ENCODE results near the gene SHC1.

Gene SHC1

DNA sequence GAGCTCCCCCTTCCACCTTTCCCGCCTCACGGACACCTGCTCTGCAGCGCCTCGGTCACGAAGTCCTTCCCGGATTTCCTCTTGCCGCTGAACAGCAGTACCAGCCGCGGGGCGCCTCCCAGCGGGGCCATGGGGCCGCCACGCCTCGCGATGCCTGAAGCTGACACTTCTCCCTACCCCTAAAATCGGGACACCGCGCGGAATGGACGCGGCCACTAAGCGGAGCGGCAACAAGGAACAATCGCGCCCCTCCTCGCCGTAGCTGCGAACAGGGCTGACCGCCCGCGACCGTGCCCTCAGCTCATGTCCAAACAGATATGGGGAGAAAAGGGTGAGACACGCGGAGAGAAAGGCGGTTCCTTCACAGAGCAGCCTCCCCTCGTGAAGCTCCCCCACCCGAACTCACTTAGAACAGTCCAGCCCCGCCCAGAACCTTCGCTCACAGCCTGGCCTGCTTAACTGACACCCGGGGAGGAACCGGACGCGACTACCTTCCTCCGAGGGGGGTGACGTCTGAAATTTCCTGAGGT lies 33.9 kb downstream of the SHC1 start, which contains the start of gene PMVK (continued):
- TF ChIP-seq GFI1B (tag by site-specific recombination; IDR thresholded peaks at IDR 0.05) (peak; percentile 52; the same call in 1 of the 2 replicates), ZNF324 (tag by site-specific recombination; IDR thresholded peaks at IDR 0.05) (peak; percentile 80), ZNF280C (tag by site-specific recombination; IDR thresholded peaks at IDR 0.05) (no peak), OVOL3 (tag by site-specific recombination; IDR thresholded peaks at IDR 0.05) (0 out of 2 replicates have a peak, but pooled peaks have one; percentile 15), MEIS1 (CRISPR knock-in tag; IDR thresholded peaks at IDR 0.05; ENCODE audit: borderline replicate concordance) (no peak), ZNF561 (tag by site-specific recombination; IDR thresholded peaks at IDR 0.05; ENCODE audit: borderline replicate concordance) (peak; percentile 78), KLF10 (tag by site-specific recombination; IDR thresholded peaks at IDR 0.05) (no peak), SCRT2 (tag by site-specific recombination; IDR thresholded peaks at IDR 0.05) (peak; percentile 84), ZNF548 (tag by site-specific recombination; IDR thresholded peaks at IDR 0.05) (no peak), ZSCAN16 (tag by site-specific recombination; IDR thresholded peaks at IDR 0.05) (0 out of 2 replicates have a peak, but pooled peaks have one; percentile 46), ZBTB26 (tag by site-specific recombination; optimal IDR thresholded peaks at IDR 0.05) (peak; percentile 72), TRIM28 (IDR thresholded peaks at IDR 0.05; ENCODE audit: borderline replicate concordance, low read length) (peak; percentile 11; the same call in 1 of the 2 replicates), KLF16 (tag by site-specific recombination; IDR thresholded peaks at IDR 0.05) (peak; percentile 73; the same call in 1 of the 2 replicates), ZXDB (tag by site-specific recombination; IDR thresholded peaks at IDR 0.05) (peak; percentile 94), EGR2 (tag by site-specific recombination; IDR thresholded peaks at IDR 0.05; ENCODE audit: low read depth) (no peak), ZNF426 (tag by site-specific recombination; IDR thresholded peaks at IDR 0.05) (no peak), KLF1 (tag by site-specific recombination; IDR thresholded peaks at IDR 0.05) (peak; percentile 56), ZNF473 (tag by site-specific recombination; IDR thresholded peaks at IDR 0.05) (no peak), REPIN1 (tag by site-specific recombination; IDR thresholded peaks at IDR 0.05; ENCODE audit: low read depth) (peak; percentile 18; the same call in 1 of the 2 replicates), ZNF214 (tag by site-specific recombination; IDR thresholded peaks at IDR 0.05; ENCODE audit: borderline replicate concordance) (no peak), ZBTB7A (tag by site-specific recombination; IDR thresholded peaks at IDR 0.05; ENCODE audit: low read depth) (peak; percentile 16; the same call in 1 of the 2 replicates), BCL11A (tag by site-specific recombination; IDR thresholded peaks at IDR 0.05; ENCODE audit: low read depth) (peak; percentile 77), KLF7 (tag by site-specific recombination; IDR thresholded peaks at IDR 0.05; ENCODE audit: borderline replicate concordance) (peak; percentile 81; the same call in 1 of the 2 replicates), SP2 (tag by site-specific recombination; IDR thresholded peaks at IDR 0.05) (peak; percentile 69), ZNF341 (tag by site-specific recombination; IDR thresholded peaks at IDR 0.05; ENCODE audit: low read depth) (peak; percentile 95), ZEB2 (tag by site-specific recombination; IDR thresholded peaks at IDR 0.05) (peak; percentile 79), ZFP69B (tag by site-specific recombination; IDR thresholded peaks at IDR 0.05) (peak; percentile 100)
- TF ChIP-seq, protein P1, sequence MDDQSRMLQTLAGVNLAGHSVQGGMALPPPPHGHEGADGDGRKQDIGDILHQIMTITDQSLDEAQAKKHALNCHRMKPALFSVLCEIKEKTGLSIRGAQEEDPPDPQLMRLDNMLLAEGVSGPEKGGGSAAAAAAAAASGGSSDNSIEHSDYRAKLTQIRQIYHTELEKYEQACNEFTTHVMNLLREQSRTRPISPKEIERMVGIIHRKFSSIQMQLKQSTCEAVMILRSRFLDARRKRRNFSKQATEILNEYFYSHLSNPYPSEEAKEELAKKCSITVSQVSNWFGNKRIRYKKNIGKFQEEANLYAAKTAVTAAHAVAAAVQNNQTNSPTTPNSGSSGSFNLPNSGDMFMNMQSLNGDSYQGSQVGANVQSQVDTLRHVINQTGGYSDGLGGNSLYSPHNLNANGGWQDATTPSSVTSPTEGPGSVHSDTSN (CRISPR knock-in tag; IDR thresholded peaks at IDR 0.05) = no peak
- TF ChIP-seq, protein P2, sequence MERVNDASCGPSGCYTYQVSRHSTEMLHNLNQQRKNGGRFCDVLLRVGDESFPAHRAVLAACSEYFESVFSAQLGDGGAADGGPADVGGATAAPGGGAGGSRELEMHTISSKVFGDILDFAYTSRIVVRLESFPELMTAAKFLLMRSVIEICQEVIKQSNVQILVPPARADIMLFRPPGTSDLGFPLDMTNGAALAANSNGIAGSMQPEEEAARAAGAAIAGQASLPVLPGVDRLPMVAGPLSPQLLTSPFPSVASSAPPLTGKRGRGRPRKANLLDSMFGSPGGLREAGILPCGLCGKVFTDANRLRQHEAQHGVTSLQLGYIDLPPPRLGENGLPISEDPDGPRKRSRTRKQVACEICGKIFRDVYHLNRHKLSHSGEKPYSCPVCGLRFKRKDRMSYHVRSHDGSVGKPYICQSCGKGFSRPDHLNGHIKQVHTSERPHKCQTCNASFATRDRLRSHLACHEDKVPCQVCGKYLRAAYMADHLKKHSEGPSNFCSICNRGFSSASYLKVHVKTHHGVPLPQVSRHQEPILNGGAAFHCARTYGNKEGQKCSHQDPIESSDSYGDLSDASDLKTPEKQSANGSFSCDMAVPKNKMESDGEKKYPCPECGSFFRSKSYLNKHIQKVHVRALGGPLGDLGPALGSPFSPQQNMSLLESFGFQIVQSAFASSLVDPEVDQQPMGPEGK (tag by site-specific recombination; IDR thresholded peaks at IDR 0.05) = peak; percentile 89
- TF ChIP-seq, protein P3, sequence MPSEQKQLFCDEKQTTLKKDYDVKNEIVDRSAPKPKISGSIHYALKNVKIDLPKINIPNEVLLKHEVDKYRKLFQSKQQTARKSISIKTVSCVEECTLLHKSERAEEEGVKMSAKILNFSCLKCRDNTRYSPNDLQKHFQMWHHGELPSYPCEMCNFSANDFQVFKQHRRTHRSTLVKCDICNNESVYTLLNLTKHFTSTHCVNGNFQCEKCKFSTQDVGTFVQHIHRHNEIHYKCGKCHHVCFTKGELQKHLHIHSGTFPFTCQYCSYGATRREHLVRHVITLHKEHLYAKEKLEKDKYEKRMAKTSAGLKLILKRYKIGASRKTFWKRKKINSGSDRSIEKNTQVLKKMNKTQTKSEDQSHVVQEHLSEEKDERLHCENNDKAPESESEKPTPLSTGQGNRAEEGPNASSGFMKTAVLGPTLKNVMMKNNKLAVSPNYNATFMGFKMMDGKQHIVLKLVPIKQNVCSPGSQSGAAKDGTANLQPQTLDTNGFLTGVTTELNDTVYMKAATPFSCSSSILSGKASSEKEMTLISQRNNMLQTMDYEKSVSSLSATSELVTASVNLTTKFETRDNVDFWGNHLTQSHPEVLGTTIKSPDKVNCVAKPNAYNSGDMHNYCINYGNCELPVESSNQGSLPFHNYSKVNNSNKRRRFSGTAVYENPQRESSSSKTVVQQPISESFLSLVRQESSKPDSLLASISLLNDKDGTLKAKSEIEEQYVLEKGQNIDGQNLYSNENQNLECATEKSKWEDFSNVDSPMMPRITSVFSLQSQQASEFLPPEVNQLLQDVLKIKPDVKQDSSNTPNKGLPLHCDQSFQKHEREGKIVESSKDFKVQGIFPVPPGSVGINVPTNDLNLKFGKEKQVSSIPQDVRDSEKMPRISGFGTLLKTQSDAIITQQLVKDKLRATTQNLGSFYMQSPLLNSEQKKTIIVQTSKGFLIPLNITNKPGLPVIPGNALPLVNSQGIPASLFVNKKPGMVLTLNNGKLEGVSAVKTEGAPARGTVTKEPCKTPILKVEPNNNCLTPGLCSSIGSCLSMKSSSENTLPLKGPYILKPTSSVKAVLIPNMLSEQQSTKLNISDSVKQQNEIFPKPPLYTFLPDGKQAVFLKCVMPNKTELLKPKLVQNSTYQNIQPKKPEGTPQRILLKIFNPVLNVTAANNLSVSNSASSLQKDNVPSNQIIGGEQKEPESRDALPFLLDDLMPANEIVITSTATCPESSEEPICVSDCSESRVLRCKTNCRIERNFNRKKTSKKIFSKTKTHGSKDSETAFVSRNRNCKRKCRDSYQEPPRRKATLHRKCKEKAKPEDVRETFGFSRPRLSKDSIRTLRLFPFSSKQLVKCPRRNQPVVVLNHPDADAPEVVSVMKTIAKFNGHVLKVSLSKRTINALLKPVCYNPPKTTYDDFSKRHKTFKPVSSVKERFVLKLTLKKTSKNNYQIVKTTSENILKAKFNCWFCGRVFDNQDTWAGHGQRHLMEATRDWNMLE (tag by site-specific recombination; conservative IDR thresholded peaks at IDR 0.05; ENCODE audit: low read depth) = 0 out of 2 replicates have a peak, but pooled peaks have one; percentile 3

All from HEK293 (cell line).